Activated CD4-positive, alpha-beta T cell treated with anti-CD3 and anti-CD28 coated beads, Interleukin-10, Interleukin-2, amounts not matched to agents 100 ng/mL and 50 ng/mL, durations not matched to agents 16 hours and 8 hours (primary cell): ENCODE data around the gene NSUN2.

Experiments used
- DNase-seq: peaks from one replicate; pipeline ENCODE4 v3.0.0-alpha.2; 2020

The NSUN2 gene

DNA sequence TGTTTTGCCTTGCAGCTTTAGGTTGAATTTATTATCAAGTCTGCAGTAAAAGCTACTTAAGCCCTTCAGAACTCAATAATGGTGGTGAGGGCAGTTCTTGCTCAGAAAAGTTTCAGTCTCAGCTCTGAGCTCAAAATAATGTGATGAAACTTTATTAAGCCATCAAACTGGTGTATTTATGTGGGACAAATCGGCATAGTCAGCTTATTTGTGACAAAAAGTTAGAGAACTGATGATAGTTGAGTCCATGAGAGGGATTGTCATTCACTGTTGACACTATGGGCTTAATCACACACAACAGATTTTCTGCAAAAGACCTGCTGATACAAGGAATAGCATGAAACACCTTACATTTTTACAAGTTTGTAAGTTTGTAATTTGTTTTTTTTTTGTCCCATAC, 9.8 kb upstream of the NSUN2 start:
- DNase-seq = no peak

DNA sequence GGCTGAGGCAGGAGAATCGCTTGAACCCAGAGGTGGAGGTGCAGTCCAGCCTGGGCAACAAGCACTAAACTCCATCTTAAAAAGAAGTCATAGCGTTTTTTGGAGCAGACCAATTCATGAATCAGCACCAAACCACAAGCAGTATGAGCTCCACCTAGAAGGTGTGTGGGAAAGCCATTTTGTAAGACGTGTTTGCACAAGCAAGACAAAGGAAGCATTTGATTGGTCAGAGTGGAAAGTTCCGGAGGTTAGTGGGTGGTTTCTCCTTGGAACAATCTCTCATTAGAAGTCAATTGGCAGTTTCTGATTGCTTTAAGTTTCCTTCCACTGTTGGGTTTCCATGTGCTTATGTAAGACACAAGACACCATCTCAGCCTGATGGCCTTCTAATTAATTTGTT, 5.4 kb upstream of the NSUN2 start:
- DNase-seq = peak; percentile 29

DNA sequence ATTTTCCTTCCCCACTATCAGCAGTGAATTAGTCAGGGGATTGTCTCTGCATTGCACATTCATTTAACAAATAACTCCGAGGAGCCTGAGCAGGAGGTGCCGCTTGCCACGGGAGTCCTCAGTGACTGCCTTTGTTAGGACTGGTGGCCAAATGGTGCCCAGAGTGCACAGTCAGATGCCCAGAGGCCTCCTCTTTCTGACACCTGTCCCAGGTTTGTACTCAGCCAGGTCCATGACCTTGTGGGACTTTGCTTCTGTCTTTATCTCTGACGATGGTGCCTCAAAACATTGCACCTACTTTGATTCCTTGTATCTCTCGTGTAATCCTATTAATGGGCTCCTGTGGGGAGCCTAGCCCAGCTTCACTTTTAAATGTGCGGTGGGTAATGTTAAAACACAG, 4.7 kb upstream of the NSUN2 start:
- no peak for DNase-seq

DNA sequence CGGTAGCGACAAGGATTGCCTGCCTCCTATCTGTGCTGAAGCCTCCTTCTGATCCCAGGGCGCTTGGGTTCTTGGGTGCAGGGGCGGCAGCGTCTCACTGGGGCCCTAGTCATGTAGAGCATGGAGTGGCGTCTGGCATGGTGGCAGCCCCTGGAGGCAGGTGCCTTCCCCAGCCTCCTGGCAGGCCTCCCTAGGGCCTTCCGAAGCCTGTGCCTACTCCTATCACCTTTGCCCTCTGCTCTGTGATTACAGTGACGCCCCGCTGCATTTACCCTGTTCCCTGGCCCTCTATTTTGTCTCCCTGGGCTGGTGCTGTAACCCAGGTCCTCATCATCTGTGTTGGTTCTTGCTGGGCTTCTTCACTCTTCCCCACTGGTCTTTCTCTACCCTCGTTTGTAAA, 4.2 kb upstream of the NSUN2 start:
- DNase-seq = no peak

DNA sequence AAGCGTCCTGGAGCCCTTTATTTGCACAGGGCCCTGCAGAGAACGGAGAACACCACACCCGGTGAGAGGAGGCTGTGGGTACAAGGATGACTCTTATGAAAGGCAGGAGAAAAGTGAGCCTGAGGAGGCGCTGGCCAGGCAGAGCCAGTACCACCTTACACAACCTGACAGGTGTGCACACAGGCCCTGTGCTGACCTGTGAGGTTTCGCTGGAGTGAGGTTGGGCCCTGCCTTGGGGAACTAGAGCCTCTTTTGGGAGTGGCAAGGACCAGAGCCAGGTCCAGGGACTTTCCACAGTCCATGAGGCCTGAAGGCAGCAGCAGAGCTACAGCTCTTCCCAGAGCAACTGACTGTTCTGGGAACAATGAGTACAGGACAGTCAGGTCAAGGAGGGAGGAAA, 3.4 kb upstream of the NSUN2 start:
- DNase-seq = no peak

DNA sequence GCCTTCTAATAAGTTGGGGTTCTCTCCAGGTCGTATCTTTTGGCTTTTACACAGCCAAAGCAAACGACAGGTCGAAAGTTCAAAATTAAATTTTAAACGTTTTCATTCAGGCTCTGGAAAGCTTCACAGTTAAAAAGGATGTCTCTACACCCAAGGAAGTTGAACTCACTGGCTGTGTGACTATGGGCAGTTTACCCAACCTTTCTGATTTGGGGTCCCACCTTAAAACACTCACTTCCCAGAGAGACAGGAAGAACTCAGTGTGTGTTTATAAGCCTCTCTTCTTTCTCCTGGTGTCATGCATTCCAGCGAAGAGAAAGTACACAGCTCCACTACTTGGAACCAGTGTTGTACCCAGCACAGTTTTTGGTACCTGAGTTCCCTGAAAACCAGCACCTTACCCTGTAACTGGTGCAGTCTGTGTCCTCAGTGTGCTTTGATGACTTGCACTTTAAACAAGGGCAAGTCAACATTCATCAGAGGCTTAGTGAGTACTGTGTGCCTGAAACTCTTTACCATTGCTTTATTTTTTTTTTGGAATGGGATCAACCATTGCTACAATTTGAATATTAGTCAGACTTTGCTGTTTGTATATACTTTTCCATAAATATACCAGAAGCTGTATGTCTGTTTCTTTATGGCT, 2.1 kb upstream of the NSUN2 start:
- DNase-seq = no peak

DNA sequence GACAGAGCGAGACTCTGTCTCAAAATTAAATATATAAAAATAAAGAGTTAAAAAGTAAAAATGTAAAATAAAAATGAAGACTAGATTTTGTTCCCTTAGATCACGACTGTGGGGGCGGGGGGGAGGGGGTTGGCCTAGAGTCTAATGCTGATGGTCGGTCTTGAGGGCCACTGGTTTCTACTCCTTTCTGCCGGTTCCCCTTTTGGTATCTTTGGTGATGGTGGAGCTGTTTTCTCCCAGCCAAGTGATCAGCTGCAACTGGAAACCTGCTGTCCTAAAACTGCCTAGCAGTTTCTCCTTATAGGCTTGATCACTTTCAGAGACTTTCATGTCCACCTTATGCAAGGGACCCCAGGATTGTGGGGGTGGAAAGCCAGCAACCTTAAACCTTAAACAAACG, 1.5 kb upstream of the NSUN2 start:
- DNase-seq = no peak

DNA sequence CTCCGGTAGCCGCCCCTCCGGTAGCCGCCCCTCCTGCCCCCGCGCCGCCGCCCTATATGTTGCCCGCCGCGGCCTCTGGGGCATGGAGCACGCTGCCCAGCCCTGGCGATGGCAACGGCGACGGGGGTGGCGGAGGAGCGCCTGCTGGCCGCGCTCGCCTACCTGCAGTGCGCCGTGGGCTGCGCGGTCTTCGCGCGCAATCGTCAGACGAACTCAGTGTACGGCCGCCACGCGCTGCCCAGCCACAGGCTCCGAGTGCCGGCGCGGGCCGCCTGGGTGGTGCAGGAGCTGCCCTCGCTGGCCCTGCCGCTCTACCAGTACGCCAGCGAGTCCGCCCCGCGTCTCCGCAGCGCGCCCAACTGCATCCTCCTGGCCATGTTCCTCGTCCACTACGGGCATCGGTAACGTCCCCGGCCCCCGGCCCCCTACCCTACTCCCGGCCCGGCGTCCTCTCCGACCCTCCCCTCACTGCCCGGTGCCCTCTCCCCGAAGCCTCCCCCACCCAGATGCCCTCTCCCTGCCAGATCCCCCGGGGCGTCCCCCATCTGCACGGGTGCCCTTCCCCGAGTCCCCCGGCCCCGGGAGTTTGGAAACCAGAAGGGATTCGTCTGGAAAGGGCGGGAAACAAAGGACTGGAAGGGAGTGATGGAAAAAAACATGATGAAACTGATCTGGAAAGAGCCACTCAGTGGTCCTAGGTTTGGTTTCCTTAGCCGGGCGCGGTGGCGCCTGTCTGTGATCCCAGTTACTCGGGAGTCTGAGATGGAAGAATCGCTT, 813 bp upstream of the NSUN2 start:
- peak; percentile 14 for DNase-seq

DNA sequence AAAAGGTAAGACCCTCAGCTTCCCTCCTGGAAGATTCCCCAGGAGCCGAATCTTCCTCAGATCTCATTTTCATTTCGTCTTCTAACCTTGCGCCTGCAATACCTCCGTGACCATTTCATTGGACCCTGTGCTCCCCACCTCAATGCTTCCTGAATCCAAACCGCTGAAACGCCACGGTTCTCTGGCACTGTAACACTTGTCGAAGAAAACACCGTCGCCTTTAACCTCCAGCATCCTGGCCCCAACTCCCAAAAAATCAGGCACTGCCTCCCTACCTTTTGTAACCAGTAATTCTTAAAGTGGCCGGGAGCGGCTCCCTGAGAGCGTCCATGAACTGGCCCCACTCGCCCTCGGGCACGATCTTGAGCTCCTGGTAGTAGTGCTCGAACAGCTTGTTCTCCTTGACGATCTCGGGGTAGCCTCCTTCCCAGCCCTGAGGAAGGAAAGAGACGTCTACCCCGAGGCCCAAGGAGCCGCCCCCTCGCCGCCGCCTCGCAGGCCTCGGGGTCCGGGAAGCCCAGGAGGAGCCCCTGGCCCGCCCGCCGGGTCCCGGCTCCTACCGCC, 438 bp downstream of the NSUN2 start:
- no peak for DNase-seq

DNA sequence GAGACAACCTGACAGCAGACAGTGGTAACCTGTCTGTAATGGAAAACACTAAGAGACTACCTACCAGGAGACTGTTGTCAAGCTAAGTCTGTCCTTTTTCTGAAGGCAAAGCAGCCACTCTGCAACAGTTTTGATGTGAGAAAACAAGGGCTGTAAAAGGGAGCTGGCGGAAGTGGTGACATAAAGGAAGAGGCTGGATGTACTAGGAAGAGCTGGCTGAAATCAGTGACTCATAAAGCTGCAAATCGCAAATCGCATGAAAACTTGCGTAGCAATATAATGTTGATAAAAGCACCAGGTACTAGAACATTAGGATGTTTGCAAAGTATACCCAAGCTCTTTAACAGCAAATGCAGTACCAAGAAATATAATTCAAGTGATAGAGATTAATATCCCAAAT, 1.4 kb downstream of the NSUN2 start:
- no peak for DNase-seq

DNA sequence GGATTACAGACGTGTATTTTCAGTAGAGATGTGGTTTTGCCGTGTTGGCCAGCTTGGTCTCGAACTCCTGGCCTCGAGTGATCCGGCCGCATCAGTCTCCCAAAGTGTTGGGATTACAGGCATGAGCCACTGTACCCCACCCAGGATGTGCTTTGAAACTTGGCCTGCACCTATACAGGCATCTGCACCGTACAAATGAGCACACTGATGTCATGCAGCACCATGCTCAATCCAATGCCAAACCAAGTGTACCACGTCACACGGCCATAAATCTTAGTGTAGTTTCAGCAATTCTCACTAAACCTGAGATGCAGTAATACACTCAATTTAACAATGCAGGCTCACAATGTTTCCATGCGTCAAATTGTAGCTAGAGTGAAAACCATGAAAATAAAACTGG, 6.3 kb downstream of the NSUN2 start:
- no peak for DNase-seq

DNA sequence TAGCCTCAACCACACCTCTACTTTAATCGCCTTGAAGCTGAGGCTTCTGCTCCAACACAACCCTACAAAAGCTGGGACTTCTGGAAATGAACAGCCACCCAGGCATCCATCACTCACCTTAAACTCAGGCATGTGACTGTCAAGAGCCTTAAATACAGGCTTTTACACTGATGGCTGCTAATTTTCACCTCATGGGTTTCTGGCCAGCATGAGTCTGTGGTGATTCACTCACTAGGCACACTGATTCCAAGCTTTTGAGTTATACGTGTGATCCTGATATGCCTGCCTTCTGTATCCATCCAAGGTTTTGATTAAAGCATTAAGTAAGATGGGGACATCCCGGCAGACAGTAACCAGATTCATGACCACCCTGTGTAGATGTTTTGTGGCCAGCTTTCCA, 8.9 kb downstream of the NSUN2 start:
- no peak for DNase-seq

DNA sequence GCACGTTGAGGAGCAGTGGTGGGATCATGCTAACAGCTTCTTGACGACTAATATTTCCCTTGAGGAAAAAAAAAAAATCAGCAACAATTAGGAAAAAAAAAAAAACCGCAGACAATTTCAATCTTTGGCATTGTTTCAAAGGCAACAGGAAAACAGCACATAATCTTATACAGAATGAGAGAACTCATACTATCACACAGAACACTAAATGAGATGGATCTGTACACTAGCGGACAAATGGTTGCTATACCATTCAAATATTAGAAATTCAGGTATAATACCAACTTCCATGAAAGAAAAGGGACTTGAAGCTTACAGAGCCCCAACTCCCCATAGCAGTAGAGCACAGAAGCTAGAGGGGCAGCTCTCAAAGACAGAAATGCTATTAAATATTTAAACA, 9.6 kb downstream of the NSUN2 start:
- DNase-seq = no peak

DNA sequence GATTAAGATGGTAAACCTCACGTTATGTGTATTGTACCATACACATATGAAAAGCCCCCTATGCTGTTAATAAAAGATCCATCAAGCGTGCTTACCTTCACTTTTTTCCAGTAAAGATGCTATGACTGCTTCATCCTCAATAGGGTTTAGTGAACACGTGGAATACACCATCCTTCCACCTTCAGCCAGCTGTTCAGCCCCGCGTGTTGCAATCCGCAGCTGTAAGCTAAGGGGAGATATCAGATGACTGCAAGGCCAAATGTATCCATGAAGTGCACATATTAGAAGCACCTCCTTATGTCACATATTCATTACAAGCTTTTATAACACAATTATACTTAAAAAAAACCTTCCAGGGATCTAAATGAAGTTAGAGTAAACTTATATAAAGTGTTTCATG, 16.2 kb downstream of the NSUN2 start:
- DNase-seq = no peak

DNA sequence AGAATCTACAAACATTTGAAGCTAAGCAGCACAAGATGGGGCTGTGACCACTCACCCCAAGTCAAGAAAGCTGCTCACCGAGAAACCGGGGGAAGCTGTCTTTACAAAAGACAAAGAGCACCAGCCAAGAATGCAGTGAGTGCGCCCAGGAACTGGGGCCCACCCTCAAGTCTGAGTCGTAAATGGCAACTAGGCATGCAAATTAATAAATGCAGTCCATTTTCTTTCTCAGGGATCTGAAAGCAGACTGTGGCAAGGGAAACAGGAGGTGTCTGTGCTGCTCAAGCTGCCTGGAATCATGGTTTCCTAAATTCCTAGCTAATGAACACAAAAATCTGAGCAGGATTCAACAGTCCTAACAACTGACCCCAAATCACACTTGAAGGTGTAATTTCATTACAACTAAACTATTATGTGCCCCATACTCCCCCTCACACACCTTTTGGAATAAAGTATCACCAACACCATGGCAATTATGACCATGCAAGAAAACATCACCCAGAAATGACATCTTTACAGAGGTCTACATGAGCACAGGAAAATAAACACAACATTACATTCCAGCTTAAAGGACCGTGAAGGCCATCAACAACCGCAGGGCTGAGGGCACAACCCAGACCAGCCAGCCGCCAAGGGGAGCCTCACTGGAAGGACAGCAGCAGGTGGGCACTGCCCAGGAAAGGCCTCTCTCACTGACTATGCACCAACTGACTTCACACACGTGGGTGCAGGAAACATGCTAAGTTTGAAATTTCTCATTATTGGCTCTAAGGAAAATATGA, 17.6 kb downstream of the NSUN2 start:
- no peak for DNase-seq

DNA sequence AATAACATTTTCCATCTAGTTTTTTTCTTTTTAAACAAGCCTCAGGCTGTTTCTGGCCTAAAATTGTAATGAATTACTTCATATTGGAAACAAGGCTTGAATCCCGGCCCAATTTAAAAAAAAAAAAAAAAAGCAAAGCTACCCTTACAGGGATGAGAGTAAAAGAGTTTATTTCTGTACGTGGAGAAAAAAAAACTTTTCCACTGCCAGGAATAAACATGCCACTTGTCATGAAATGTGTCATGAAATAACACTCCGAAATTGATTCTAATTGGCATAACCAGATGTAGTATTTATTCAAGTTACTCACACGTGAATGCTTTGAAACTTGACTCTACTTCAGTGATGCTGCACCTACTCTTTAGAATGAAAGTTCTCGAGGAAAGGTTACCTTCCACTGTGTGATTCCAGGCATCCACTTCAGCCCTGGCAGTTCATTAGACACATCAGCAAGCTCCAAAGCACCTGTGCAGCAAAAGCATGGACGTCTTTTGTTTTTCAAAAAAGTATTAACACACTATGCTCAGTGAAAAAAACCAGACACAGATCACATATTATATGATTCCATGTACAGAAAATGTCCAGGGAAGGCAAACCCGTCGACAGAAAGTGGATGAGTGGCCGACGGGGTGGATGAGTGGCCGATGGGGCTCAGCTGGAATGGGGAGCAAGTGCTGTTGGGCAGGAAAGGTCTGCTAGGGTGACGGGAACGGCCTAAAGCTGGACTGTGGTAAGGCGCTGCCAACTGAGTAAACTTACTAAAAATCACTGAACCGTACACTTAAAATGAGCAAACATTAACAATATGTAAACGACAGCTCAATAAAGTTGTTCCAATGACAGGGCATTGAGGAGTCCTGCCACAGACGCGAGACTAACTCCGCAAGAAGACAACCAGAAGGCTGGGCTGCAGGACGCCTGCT, 21.2 kb downstream of the NSUN2 start:
- DNase-seq = no peak

DNA sequence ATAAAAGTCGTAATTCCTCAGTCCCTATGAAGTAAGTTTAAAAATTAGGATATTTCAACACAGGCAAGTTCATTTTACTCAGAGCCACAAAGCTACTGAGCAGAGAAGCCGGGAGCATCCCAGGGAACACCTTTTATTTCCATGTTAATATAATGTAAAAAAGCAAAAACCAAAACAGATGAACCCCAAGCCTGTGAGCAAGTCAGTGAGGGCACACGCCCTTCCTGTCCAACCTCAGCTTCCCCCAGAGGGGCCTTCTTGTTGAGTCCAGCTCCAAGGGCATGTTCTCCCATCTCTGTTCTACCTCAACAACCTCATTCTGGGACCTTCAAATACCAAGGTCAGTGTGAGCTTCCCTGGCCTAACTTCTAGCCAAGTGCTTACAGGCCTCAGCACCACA, 24.8 kb downstream of the NSUN2 start:
- no peak for DNase-seq

DNA sequence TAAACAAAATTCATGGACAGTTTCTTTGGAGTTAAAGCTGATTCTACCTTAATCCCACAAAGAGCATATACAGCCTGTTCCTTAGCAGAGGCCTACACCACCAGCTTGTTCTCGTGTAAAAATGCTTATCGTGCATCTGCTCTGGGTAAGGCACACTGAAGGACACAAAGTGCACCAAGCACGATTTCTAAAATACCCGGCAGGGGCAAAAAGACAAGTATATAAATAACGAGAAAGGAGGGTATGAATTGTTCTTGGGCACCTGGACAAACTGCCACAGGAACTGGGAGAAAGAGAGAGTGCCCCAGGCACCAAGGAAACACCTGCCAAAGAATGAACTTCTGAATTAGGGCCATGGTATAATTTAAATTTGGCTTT, 25.3 kb downstream of the NSUN2 start:
- no peak for DNase-seq

DNA sequence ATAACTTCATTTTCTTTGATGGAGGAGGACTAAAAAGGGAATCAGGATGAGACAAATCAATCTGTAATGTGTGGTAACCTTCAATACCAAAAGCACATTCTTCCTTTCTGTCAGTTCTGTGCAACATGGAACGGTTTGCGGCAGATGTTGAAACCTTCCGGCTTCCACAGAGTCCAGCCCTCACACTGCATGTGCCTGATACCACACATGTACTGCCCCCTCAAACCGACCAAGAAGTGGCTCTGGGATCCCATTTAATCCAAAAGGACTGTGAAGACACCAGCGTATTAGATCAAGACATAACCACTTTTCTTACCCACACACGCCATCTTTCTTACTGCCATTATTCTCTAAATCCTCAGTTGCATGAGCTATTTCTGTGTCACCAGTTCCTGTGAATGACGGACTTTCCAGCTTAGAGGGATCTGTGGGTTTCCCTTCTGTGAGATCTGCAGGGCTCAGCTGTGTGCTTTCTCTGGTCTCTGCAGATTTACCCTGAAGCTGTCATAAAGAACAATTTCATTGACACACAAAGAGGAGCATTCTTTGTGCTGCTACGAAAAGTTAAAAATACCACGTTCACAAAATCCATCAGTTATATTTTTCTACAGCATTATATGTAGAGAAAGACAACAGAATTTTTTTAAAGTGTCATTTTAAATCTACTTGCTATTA, 25.8 kb downstream of the NSUN2 start:
- no peak for DNase-seq

DNA sequence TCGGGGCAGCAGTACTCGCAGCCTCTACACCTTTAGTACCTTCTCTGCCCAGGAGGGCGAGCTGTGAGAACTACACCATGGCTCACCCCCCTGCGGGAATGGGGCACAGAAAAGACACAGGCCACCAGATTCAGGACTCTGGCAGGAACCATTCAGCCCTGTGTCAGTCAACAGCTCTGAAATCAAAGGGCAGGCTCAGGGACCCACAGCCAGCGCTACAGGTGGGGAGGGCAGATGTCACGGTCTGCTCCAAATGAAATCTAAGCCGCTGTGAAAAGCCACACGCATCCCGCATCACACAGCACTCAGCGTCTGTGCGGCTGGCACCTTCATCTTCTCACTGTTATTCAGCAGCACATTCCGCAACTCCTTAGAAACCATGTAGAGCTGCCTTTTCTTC, 27.9 kb downstream of the NSUN2 start:
- DNase-seq = no peak

DNA sequence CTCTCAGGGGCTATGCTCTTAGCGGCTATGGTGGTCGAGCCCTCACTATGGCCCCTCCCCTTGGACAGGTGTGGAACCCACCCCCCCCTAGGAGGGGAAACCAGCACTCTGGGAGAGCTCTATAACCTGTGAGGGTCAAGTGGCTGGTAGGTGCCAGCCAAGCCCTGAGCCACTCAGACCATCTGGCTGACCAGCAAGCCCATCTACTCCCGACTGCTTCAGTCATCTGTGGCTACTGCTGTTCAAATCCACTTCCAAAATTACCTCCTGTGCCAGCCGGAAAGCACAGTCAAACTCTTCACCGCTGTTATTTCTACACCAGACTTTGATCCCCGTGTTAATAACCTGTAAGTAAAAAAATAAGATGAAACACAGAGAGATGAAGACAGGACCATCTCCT, 28.5 kb downstream of the NSUN2 start:
- no peak for DNase-seq

DNA sequence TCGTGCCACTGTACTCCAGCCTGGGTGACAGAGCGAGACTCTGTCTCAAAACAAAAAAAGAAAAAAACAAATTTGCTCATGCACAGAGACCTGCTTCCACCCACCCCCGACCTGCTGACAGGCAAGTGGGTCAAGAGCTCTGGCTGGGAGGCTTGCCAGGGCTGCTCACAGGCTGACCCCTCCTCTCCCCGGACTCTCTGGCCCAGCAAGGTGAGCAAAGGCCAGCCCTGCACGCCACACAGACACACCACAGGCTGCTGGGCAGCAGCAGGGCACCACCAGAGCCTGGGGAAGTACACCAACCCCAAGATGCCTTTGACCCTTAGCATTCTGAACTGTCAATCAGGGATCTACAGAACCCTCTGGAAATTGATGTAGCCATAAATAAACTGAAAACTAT, 29.2 kb downstream of the NSUN2 start:
- no peak for DNase-seq
